GM04504 (cell line): ENCODE measurements around the gene PMS1.
"Not testable (repeated sequence)": the region's sequence is repeated elsewhere in the genome, so short reads cannot be mapped to it uniquely, and the experiment has no call there.

Source experiments
- DNase-seq: peaks from one replicate; pipeline ENCODE4 v3.0.0-alpha.2; 2012; ENCODE audit warnings: low read depth

The PMS1 gene

DNA sequence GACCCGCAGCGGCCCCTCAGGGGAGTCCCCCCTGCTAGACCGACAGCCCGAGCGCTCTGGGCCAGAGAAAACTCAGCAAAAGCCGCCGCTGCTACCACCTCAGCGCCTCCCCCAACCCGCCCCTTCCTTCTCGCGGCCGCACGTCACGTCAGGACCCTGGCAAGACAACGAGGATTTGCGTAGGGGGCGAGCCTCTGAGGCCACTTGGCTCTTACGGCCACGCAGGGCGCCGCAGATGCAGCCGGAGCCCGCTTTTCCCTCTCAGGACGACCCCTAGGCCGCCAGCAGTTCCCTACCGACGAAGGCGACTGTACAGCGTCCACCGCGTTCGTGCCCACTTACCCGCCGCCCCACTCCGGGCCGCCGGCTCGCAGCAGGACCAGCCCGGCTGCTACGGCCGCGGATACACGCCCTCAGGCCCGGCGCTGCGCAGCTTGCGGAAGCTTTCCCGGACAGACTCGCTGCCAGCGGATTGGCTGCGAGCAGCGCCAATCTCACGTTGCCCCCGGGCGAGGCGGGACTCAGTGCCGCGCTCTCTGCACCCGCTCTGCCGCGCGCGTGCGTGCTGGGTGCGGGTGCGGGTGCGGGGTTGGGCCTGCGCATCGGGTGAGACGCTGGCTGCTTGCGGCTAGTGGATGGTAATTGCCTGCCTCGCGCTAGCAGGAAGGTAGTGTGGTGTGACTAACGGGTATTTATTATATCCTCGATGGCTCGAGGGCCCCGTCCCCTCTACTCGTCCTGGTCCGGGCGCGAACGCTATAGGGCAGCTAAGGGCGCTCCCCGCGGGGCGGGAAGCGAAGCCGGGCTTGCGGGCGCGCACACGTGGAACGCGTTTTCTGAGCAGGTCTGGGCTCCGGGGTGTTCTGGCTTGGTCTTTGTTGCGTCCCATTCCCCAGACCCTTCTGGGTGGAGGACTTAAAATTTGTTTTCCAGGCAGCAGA, at the start of gene PMS1, which contains the start of gene ORMDL1:
TSS of gene PMS1 (plus strand) at position 524 of the 941 bp plus-strand sequence. CDS start 7,360 bp downstream, outside the sequence.
TSS of gene ORMDL1 (minus strand) at position 413 of the 941 bp plus-strand sequence. CDS start 1,744 bp downstream, outside the sequence.
- peak; percentile 89 for DNase-seq

DNA sequence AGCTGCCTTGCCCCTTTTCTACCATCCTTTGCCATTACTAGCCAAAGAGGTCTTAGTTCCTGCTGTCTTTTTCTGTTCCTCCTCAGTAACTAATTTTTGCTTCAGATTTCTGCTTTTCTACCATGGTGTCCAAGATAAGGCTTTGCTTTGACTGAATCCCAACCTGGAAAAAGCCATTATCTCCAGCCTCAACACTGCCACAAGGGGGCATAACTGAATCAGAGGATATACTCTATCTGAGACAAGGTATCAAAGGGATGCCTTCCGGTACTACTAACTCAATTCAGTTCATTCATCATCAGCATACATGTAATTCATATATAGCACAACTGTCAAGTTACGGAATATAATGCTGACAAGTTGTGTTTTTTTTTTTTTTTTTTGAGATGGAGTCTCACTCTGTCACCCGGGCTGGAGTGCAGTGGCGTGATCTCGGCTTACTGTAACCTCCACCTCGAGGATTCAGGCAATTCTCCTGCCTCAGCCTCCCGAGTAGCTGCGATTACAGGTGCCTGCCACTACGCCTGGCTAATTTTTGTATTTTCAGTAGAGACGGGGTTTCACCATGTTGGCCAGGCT, 33.1 kb upstream of the PMS1 start:
- DNase-seq: no peak

DNA sequence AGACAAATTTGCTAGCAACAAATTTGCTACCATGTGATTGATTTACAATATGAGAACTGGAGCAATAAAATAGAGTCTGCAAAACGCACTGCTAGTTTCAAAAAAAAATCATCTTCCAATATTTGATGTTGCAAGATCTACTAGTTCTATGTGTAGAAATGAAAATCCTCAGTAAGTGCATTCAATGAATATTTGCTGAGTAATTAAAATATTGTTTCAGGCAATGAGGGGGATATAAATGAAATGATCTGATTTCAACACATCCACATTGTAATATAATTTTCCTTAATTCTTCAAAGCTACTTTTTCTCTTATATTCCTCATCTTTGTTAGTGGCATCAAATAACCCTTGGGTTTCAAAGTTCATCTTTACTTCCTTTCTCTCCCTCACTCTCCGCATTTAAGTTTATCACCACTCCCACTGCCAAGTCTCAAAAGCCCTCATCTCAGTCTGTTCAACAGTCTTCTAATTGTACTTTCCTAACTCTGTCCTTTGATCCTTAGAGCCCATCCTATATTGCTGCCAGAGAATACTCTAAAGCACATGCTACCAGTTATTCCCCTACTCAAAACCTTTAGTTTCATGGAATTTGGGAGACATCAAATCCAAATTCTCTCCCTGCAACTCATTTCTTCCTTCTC, 27.8 kb upstream of the PMS1 start:
- DNase-seq: no peak

DNA sequence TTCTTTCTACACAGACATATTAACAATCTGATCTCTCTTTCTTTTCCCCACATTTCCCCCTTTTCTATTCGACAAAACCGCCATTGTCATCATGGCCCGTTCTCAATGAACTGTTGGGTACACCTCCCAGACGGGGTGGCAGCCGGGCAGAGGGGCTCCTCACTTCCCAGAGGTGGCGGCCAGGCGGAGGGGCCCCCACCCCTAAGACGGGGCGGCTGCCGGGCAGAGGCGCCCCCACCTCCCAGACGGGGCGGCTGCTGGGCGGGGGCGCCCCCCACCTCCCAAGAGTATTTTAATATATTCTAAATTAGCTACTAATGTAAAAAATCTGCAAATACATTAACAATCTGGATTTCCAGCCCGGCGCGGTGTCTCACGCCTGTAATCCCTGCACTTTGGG, 24.1 kb upstream of the PMS1 start:
- not testable (repeated sequence) for DNase-seq

DNA sequence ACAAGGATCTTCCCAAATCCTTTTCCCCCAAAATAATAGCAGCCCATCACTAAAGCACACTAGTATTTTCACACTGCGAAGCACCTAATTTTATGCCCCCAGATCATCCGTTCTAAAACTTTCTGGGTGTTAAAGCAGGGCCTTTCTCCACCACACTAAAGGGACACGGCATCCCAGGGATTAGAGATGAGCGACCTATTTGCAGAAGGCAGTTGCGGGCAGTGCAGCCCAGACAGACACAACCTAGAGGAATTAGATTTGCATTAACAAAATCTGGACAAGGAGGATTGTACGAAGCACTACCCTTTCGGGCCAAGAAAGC, 22.1 kb upstream of the PMS1 start:
- DNase-seq: no peak

DNA sequence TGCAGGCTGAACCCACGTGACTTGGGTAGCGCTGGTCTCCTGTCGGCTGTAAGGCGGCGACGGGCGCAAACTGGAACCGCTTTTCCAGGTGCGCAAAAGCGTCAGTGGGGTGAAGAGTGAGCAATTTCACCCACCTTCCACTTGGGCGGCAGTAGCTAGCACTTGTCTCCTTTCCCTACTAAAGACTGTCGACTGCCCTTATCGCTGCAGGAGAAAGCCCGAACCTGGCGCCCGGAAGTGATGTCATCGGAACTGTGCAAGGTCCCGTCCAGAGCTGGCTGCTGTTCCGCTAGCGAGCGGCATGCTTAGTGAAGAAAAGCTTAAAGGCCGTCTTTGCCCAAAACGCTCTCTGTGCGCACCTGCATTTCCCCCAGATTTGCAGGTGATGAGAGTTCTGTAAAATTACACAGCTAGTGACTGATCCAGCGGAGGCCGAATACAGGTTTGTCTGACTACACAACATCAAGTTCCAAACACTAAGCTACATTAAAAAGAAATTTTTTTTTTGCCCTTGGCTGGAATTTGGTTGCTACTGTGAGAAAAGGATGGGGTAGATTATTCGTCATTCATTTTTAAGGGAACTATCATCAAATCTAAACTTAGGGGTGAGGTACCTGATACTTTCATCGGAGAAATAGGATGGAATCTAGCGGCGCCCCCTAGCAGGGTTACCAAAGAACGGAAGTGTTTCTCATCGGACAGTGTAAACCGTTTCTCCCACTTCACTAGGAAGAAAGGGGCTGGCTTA, 21.5 kb upstream of the PMS1 start, which contains the start of gene OSGEPL1:
TSS of gene OSGEPL1 (minus strand) at position 242 of the 748 bp plus-strand sequence. CDS start 1,152 bp downstream, outside the sequence.
- peak; percentile 68 for DNase-seq

DNA sequence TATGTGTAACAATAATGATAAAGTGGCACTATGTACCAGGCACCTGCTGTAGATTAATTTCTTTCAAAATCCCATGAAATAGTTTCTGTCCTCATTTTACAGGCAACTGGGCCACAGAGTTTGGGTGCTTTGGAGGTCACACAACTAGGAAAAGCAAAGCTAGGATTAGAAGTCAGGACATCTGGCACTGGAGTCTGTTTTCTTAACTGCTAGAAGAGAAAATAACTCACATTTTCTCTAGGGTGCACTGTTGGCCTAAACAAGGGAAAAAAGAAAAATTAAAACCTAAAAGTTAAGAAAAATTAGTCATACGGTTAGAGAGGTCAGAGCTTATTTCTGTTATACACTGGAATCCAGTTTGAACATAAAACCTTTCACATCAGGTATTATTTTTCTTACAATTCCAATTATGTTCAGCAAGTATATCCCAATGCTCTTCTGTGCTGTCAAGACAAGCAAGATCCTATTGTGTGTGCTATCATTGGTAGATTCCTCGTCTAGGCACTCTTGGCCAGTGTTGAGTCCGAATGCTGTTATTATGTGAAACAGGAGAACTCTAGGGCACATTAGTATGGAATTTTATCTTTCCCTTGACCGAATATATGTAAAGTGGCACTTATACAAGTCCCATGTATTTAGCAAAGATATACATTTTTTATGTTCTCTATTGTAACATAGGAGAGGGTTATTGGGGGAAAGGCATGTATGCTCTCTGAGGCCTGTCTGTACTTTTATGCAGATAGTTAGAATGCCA, 20.2 kb upstream of the PMS1 start:
- no peak for DNase-seq

DNA sequence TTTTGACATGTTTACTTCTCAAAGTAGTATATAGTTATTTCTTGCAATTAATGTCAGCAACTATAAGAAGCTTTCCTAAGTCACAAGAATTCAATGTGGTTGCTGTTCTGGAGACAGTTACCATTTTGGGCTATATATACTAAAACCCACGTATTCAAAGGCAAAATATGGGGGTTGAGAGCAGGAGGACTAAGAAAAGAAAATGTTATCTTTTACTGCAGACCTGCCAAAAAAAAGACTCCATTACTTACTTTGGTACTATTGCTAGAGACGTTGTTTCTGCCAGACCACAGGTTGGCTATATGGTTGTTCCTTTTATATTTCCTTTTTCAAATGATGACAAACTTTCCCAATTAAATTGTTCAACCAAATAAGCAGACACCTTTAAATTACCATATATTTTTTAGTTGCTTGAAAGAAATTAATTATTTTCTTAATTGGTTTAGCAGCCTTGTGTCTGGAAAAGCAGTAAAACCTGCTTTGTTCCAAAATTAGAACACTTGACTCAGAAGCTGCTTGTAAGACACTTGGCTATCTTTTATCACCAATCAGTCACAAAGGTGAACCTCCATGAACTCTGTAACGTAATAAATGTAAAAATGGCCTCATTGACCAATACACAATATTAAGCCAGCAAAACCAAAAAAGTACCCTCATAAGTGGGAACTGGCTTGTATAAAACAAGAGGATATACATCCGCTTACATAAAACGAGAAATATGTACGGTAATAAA, 13.5 kb upstream of the PMS1 start:
- no peak for DNase-seq

DNA sequence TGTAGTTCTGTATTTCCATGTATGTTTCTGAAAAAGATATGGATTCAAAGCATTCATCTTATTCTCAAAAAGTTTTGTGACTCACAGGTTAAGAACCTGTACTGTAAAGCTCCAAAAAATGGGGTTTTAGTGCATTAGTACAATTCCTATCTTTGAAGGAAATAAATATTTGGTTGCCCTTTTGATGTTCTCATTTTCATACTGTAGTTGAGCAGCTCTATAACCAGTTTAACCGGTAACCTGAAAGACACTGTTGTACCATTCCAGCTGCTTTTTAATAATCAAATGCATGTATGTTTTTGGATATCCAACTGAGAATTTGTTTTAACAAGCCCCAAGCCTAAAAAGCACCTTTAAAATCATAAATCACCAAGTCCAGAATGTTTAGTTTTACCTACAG, 12.0 kb upstream of the PMS1 start:
- DNase-seq: no peak

DNA sequence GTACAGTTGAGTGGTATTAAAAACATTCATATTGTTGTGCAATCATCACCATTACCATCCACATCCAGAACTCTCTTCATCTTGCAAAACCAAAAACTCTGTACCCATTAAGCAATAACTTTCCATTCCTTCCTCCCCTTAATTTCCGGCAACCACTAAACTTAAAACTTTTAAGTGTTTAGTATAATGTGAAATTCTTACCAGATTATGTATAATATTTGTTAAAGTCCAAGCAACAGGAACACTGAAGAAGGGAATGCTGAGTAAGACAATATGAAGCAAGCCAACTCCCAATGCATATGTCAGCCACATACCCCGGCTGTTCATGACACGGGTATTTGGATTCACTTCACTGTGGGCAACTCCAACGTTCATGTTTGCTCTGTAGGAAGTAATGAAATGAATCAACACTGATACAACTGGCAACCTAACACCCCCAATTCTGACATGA, 2.0 kb upstream of the PMS1 start:
- no peak for DNase-seq

DNA sequence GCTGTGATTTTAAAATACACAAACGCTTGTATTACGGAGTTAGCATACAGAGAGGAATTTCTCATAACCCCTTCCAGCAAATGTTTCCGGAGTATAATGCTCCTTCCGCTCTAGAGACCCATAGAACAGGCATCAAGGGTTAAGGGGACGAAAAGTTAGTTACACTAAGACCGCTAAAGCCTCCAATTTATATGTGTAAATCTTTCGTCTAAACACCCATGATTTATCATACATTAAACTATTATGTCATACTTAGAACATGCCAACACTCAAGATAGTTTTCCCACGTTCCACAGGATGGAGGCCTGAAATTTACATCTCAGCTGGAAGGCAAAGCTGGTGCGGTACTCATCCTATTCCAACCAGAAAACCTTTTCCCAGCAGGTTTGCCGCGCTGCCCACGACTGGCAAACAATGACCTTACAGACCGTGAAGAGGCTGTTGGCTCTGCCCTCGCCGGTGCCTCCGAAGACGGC, 761 bp upstream of the PMS1 start:
- DNase-seq: no peak

DNA sequence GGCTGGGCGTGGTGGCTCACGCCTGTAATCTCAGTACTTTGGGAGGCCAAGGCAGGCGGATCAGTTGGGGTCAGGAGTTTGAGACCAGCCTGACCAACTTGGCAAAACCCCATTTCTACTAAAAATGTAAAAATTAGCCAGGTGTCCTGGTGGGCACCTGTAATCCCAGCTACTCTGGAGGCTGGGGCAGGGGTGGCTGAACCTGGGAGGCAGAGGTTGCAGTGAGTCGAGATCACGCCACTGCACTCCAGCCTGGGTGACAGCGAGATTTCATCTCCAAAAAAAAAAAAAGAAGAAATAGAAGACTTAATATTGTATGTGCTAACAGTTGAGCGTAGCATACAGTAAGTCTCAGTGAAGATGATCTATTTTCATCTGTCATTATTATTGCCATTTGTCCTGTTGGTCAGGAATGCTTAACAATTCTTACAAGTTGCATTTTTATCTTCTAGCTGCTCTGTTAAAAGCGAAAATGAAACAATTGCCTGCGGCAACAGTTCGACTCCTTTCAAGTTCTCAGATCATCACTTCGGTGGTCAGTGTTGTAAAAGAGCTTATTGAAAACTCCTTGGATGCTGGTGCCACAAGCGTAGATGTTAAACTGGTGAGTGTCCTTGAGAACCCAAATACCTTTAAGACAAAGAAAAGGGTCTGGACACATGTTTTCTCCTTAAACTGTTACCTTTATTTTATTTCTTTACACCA, 7.2 kb downstream of the PMS1 start:
- DNase-seq: no peak

DNA sequence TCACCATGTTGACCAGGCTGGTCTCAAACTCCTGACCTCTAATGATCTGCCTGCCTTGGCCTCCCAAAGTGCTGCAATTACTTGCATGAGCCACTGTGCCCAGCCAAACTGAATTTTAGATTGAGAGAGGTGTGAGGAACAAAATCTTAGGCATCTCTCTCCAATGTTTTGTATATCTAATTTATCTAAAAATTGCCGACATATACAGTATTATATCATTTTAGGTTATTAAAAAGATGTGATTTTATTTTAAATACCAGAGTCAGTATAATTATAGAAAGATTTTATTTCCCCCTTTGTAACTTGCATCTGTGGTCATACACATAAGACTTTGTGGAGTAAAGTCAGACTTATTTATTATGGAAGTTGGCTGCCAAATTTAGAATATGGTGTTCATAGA, 10.1 kb downstream of the PMS1 start:
- DNase-seq: no peak

DNA sequence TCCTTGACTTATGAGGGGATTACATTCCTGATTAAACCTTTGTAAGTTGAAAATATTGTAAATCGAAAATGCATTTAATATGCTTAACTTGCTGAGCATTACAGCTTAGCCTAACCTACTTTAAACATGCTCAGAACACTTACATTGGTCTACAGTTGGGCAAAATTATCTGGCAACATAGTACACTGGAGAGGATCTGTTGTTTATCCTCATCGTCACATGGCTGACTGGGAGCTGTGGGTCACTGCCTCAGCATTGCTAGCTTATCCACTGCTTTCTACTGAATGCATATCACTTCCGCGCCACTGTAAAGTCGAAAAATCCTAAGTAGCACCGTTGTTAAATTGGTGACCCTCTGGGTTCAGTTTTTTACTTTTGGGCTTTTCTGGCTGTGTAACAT, 13.7 kb downstream of the PMS1 start:
- no peak for DNase-seq

DNA sequence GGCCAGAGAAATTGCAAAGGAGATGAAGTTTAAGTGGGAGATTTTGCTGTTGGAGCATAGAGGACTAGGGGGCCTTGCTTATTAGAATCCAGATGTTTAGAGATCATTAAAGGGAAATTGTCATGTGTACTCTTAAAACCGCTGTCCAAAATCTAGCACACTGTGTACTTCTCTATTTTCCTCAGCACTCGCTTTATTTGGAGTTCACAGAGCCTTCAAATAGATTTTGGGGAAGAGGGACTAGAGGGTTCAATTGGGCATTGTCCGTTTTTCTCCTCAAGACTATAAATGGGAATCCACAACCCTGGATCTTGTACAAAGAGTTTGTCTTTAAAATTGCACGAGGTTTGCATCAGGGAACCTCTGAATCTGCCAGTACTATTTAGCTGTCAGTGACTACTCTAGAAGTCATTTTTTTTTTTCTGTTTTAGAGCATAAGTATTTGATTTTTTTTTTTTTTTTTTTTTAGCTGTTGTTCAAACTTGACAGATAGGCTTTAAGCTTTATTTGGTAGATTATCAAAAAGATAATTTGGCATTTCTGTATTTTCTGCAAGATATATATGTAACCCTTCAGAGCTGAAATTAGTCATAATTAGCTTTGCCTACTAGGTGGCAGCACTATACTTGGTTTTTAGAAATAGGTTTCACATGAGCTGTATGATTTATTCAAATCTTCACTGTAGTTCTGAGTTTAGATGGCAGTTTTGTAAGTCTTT, 14.2 kb downstream of the PMS1 start:
- DNase-seq: peak; percentile 18

DNA sequence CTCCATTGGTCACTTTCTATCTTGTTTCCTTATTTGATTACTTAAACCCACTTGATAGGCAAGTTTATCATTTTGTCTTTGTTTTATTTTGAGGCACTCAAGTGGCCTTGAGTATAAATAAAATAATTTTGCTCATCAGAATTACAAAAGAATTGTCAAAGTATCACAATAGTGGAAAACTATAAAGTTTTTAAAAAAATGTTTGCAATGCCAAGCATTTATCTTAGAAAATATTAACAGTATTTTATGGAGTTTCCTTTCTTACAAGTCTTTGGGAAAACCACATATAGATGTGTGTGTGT, 14.7 kb downstream of the PMS1 start:
- DNase-seq: no peak

DNA sequence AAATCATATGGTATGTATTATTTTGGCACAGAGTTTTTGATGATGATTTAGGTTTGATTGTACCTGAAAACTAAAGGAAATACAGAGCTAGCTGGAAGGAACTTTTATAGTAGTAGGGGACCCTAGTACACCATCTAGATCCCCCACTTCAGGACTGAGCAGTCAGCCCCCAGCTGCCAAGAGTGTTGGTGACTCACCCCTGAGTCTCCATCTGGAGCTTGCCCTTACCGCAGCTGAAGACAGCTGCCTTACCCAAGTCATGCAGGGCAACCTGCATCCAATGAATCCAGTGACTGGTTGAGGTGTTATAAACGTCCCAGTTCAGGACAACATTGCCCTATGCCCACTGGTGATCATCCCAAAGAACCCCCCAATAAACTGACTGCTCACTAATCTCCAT, 15.3 kb downstream of the PMS1 start:
- DNase-seq: peak; percentile 34

DNA sequence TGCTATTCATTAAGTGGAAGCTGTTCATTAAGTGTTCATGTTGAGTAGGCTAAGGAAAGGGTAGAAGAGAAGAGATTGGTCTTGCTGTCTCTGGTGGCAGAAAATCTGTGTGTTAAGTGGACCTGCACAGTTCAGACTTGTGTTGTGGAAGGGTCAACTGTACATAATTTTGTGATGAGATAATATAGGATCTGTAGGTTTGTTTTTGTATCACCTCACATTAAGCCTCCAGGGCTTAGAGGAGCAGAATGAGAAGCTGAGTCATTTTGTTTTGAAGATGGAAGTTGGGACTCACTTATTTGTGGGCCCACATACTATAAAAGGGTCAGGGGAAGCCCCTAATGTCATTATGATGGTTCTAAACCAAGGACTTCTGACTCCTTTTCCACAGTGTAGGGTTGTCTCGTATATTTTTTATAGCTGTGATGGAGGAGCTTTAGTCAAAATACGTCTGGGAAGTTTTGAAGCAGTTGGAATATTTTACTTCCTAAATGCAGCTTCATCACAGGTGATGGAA, 18.2 kb downstream of the PMS1 start:
- no peak for DNase-seq

DNA sequence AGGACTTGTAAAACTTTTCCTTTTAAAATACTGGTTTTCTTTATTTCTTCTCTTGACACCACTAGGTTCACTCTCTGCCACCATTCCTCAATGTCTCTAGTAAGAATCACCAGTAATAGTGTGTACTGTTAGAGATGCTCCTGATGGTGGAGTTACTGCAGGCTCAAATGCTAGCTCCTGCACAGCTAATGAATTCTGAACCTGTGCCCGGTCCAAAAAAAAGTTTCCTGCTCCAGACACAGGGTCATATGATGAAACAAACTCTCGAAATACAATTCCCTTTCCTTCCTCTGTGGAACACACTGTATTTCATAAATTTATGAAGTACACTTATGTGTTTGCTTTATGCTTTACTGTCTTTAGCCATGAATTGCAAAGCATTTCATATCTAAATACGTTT, 19.2 kb downstream of the PMS1 start:
- DNase-seq: no peak
